ENCODE data around the gene IL22RA2. TPM values are rescaled to one million over a fixed set of nuclear protein-coding genes. Genes with fewer than 3 reads are reported as not detected.

Gene IL22RA2
- total RNA-seq, 1 experiment from 2014 or later, result not detected

GRCh38 chr6:137191236-137191635 lies 17.8 kb upstream of the IL22RA2 start:
- Histone ChIP-seq H3K27me3 (ENCODE audit: low read length) (no peaks in the 10 kb centered on the region), H3K4me1 (ENCODE audit: insufficient read depth, low read length) (no peaks in the 10 kb centered on the region), H3K4me2 (ENCODE audit: low read length) (no peak overlapping the region), H3K36me3 (ENCODE audit: low read depth, low read length) (no peaks in the 10 kb centered on the region), H4K20me1 (ENCODE audit: low read length) (no peaks in the 10 kb centered on the region), H3K9me2 (replicated peaks; ENCODE audit: low read length) (no peaks in the 10 kb centered on the region), H3K4me3 (ENCODE audit: low read length) (no peak overlapping the region), H2AFZ (ENCODE audit: low read length) (no peak overlapping the region), H3F3A (ENCODE audit: low read length, unreplicated experiment) (no peaks in the 10 kb centered on the region), H3K9me3 (ENCODE audit: low read length) (0 out of 2 replicates have a peak, but pooled peaks cover 13% of the 10 kb centered on the region), H3K27ac (ENCODE audit: low read length) (no peak overlapping the region), H3K9ac (ENCODE audit: low read length) (no peak overlapping the region), H3K79me2 (ENCODE audit: low read length) (no peaks in the 10 kb centered on the region)
- TF ChIP-seq EZH2phosphoT487 (IDR thresholded peaks at IDR 0.05; ENCODE audit: borderline replicate concordance, low read length), result no peak
- TF ChIP-seq EZH2 (IDR thresholded peaks at IDR 0.05; ENCODE audit: low read length, unreplicated experiment), result no peak
- TF ChIP-seq CTCF (conservative IDR thresholded peaks at IDR 0.05; ENCODE audit: low read depth, low read length), result no peak
- ATAC-seq (no peak), DNase-seq (no peak)
- BruUV-seq (replicated peaks), result no TSS peak
- CTCF ChIA-PET, result no interaction called here
- intact Hi-C loops (cut with micrococcal nuclease), result no loop called here
- POLR2A ChIA-PET (ENCODE audit: unreplicated experiment), result no interaction called here

- Histone ChIP-seq H3K4me1 (ENCODE audit: insufficient read depth, low read length) (no peaks in the 10 kb centered on the region), H3K79me2 (ENCODE audit: low read length) (no peaks in the 10 kb centered on the region), H3K9me2 (replicated peaks; ENCODE audit: low read length) (no peaks in the 10 kb centered on the region), H3F3A (ENCODE audit: low read length, unreplicated experiment) (no peaks in the 10 kb centered on the region), H3K9me3 (ENCODE audit: low read length) (peaks cover 16% of the 10 kb centered on the region; the same call in 1 of the 2 replicates), H2AFZ (ENCODE audit: low read length) (no peak overlapping the region), H4K20me1 (ENCODE audit: low read length) (no peaks in the 10 kb centered on the region), H3K27me3 (ENCODE audit: low read length) (no peaks in the 10 kb centered on the region), H3K36me3 (ENCODE audit: low read depth, low read length) (no peaks in the 10 kb centered on the region), H3K4me3 (ENCODE audit: low read length) (no peak overlapping the region), H3K27ac (ENCODE audit: low read length) (no peak overlapping the region), H3K9ac (ENCODE audit: low read length) (no peak overlapping the region), H3K4me2 (ENCODE audit: low read length) (no peak overlapping the region)
- no TSS peak for BruUV-seq (replicated peaks)
- TF ChIP-seq CTCF (conservative IDR thresholded peaks at IDR 0.05; ENCODE audit: low read depth, low read length) (no peak), EZH2 (IDR thresholded peaks at IDR 0.05; ENCODE audit: low read length, unreplicated experiment) (no peak), EZH2phosphoT487 (IDR thresholded peaks at IDR 0.05; ENCODE audit: borderline replicate concordance, low read length) (no peak)
- intact Hi-C loops (cut with micrococcal nuclease), result no loop called here
- ATAC-seq, result no peak
- CTCF ChIA-PET, result no interaction called here
- no peak for DNase-seq
- POLR2A ChIA-PET (ENCODE audit: unreplicated experiment), result no interaction called here
Observed at GRCh38 chr6:137190583-137191094, 17.2 kb upstream of the IL22RA2 start.

- Histone ChIP-seq H3K9me3 (ENCODE audit: low read length) (peaks cover 23% of the 10 kb centered on the region; the same call in 1 of the 2 replicates), H4K20me1 (ENCODE audit: low read length) (no peaks in the 10 kb centered on the region), H3K27me3 (ENCODE audit: low read length) (no peaks in the 10 kb centered on the region), H3K27ac (ENCODE audit: low read length) (no peak overlapping the region), H3K4me2 (ENCODE audit: low read length) (no peak overlapping the region), H3K9ac (ENCODE audit: low read length) (no peak overlapping the region), H3K4me1 (ENCODE audit: insufficient read depth, low read length) (no peaks in the 10 kb centered on the region), H3K9me2 (replicated peaks; ENCODE audit: low read length) (no peaks in the 10 kb centered on the region), H3K4me3 (ENCODE audit: low read length) (no peak overlapping the region), H3K36me3 (ENCODE audit: low read depth, low read length) (no peaks in the 10 kb centered on the region), H3F3A (ENCODE audit: low read length, unreplicated experiment) (no peaks in the 10 kb centered on the region), H3K79me2 (ENCODE audit: low read length) (no peaks in the 10 kb centered on the region), H2AFZ (ENCODE audit: low read length) (no peak overlapping the region)
- ChIA-PET POLR2A (ENCODE audit: unreplicated experiment) (no interaction called here), CTCF (no interaction called here)
- intact Hi-C loops (cut with micrococcal nuclease), result no loop called here
- BruUV-seq (replicated peaks), result no TSS peak
- DNase-seq (peak; percentile 12), ATAC-seq (no peak)
- TF ChIP-seq EZH2phosphoT487 (IDR thresholded peaks at IDR 0.05; ENCODE audit: borderline replicate concordance, low read length), result no peak
- no peak for TF ChIP-seq EZH2 (IDR thresholded peaks at IDR 0.05; ENCODE audit: low read length, unreplicated experiment)
- no peak for TF ChIP-seq CTCF (conservative IDR thresholded peaks at IDR 0.05; ENCODE audit: low read depth, low read length)
Observed at GRCh38 chr6:137188855-137189254, 15.4 kb upstream of the IL22RA2 start.
